ENCODE data around the gene LY86.

DNA sequence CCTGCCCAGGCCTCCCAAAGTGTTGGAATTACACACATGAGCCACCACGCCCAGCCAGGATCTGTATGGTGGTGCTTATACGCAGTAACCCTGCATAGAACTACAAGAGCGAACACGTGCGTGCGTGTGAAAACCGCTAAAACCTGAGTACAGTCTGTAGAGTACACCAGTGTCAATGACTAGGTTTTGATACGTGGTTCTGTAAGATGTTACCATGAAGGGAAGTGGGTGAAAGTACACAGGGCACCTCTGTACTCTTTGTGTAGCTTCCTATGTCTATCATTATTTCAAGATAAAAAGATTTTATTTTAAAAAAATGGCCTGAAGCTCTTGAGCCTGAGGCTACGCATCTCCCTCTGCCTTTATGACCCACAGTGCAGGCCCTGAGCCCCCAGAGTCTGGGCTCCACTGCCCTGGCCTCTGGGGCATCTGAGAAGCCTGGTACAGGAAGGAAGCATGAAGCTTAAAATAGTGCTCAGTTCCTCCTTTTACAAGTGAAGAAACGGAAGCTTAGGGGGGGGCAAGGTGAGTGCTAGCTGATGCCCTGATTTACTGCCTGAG is 21.6 kb downstream of the LY86 start:
- TF ChIP-seq TAF1 (IDR thresholded peaks at IDR 0.05; ENCODE audit: borderline replicate concordance, low read depth, low read length) (no peak), POLR2A (IDR thresholded peaks at IDR 0.05; ENCODE audit: low read depth, low read length) (no peak), HCFC1 (IDR thresholded peaks at IDR 0.05; ENCODE audit: low read length) (no peak)
- TF ChIP-seq, protein P1, sequence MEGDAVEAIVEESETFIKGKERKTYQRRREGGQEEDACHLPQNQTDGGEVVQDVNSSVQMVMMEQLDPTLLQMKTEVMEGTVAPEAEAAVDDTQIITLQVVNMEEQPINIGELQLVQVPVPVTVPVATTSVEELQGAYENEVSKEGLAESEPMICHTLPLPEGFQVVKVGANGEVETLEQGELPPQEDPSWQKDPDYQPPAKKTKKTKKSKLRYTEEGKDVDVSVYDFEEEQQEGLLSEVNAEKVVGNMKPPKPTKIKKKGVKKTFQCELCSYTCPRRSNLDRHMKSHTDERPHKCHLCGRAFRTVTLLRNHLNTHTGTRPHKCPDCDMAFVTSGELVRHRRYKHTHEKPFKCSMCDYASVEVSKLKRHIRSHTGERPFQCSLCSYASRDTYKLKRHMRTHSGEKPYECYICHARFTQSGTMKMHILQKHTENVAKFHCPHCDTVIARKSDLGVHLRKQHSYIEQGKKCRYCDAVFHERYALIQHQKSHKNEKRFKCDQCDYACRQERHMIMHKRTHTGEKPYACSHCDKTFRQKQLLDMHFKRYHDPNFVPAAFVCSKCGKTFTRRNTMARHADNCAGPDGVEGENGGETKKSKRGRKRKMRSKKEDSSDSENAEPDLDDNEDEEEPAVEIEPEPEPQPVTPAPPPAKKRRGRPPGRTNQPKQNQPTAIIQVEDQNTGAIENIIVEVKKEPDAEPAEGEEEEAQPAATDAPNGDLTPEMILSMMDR (IDR thresholded peaks at IDR 0.05 in 2 of 3, conservative IDR thresholded peaks at IDR 0.05 in 1 of 3; ENCODE audit: control insufficient read depth in 2 of 3, extremely low read depth in 1 of 3, insufficient read depth in 1 of 3, low read depth in 3 of 3, low read length in 3 of 3): no peak
- TF ChIP-seq, protein P2, sequence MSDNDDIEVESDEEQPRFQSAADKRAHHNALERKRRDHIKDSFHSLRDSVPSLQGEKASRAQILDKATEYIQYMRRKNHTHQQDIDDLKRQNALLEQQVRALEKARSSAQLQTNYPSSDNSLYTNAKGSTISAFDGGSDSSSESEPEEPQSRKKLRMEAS (IDR thresholded peaks at IDR 0.05; ENCODE audit: low read depth, low read length): no peak

Measured in GM12878 (cell line).